ENCODE measurements around the gene DLG2.

Gene DLG2

GRCh38 chr11:84071851-84072250 lies 1555.3 kb downstream of the DLG2 start:
- no peak overlapping the region for H3K4me3 ChIP-seq (replicated peaks; ENCODE audit: insufficient read depth, low read length)
- H3K27ac ChIP-seq (replicated peaks) = no peak overlapping the region
- H3K27me3 ChIP-seq (ENCODE audit: insufficient read depth, poor library complexity, severe bottlenecking) = no peaks in the 10 kb centered on the region
- TF ChIP-seq GABPA (IDR thresholded peaks at IDR 0.05; ENCODE audit: low read depth) (no peak), POLR2AphosphoS5 (IDR thresholded peaks at IDR 0.05; ENCODE audit: low read depth) (no peak), SPI1 (IDR thresholded peaks at IDR 0.05; ENCODE audit: borderline replicate concordance, low read depth) (no peak), CTCF (IDR thresholded peaks at IDR 0.05; ENCODE audit: insufficient read depth, low read length) (no peak)
- TF ChIP-seq, protein P1, sequence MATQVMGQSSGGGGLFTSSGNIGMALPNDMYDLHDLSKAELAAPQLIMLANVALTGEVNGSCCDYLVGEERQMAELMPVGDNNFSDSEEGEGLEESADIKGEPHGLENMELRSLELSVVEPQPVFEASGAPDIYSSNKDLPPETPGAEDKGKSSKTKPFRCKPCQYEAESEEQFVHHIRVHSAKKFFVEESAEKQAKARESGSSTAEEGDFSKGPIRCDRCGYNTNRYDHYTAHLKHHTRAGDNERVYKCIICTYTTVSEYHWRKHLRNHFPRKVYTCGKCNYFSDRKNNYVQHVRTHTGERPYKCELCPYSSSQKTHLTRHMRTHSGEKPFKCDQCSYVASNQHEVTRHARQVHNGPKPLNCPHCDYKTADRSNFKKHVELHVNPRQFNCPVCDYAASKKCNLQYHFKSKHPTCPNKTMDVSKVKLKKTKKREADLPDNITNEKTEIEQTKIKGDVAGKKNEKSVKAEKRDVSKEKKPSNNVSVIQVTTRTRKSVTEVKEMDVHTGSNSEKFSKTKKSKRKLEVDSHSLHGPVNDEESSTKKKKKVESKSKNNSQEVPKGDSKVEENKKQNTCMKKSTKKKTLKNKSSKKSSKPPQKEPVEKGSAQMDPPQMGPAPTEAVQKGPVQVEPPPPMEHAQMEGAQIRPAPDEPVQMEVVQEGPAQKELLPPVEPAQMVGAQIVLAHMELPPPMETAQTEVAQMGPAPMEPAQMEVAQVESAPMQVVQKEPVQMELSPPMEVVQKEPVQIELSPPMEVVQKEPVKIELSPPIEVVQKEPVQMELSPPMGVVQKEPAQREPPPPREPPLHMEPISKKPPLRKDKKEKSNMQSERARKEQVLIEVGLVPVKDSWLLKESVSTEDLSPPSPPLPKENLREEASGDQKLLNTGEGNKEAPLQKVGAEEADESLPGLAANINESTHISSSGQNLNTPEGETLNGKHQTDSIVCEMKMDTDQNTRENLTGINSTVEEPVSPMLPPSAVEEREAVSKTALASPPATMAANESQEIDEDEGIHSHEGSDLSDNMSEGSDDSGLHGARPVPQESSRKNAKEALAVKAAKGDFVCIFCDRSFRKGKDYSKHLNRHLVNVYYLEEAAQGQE (IDR thresholded peaks at IDR 0.05; ENCODE audit: insufficient replicate concordance, low read depth) = no peak
- no peak for DNase-seq (ENCODE audit: low read depth in 1 of 2, low spot score in 1 of 2)

- Histone ChIP-seq H3K27ac (replicated peaks) (no peak overlapping the region), H3K27me3 (ENCODE audit: insufficient read depth, poor library complexity, severe bottlenecking) (no peaks in the 10 kb centered on the region), H3K4me3 (replicated peaks; ENCODE audit: insufficient read depth, low read length) (no peak overlapping the region)
- no peak for DNase-seq (ENCODE audit: low read depth in 1 of 2, low spot score in 1 of 2)
- no peak for TF ChIP-seq POLR2AphosphoS5 (IDR thresholded peaks at IDR 0.05; ENCODE audit: low read depth)
- no peak for TF ChIP-seq SPI1 (IDR thresholded peaks at IDR 0.05; ENCODE audit: borderline replicate concordance, low read depth)
- TF ChIP-seq, protein P1 (IDR thresholded peaks at IDR 0.05; ENCODE audit: insufficient replicate concordance, low read depth) = no peak
- TF ChIP-seq GABPA (IDR thresholded peaks at IDR 0.05; ENCODE audit: low read depth) = no peak
- TF ChIP-seq CTCF (IDR thresholded peaks at IDR 0.05; ENCODE audit: insufficient read depth, low read length) = no peak
These were observed 1558.1 kb downstream of the DLG2 start for GRCh38 chr11:84069048-84069447.

DNA sequence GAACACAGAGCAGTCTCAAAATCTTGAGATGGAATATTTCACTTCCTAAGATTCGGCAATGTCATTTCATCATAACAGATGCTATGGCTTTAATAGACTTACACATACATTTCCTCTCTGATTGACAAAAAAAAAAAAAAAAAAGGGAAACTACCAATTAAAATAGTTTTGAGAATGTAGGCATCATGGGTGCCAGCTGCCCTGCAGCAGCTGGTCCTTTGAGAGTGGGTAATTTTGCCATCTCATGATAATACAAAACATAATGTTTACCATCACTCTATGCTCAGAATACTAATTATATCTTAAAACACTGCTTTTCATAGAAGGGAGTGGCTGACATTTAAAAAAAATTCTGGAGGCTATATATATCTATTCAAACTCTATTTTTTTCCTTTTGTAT lies 1565.4 kb downstream of the DLG2 start:
- Histone ChIP-seq H3K27ac (replicated peaks) (no peak overlapping the region), H3K27me3 (ENCODE audit: insufficient read depth, poor library complexity, severe bottlenecking) (no peaks in the 10 kb centered on the region), H3K4me3 (replicated peaks; ENCODE audit: insufficient read depth, low read length) (no peak overlapping the region)
- DNase-seq (ENCODE audit: low read depth in 1 of 2, low spot score in 1 of 2) = no peak
- TF ChIP-seq, protein P1 (IDR thresholded peaks at IDR 0.05; ENCODE audit: insufficient replicate concordance, low read depth) = no peak
- TF ChIP-seq SPI1 (IDR thresholded peaks at IDR 0.05; ENCODE audit: borderline replicate concordance, low read depth) (no peak), POLR2AphosphoS5 (IDR thresholded peaks at IDR 0.05; ENCODE audit: low read depth) (no peak), CTCF (IDR thresholded peaks at IDR 0.05; ENCODE audit: insufficient read depth, low read length) (no peak), GABPA (IDR thresholded peaks at IDR 0.05; ENCODE audit: low read depth) (no peak)
